ENCODE measurements around the gene ZNF423.

The ZNF423 gene

GRCh38 chr16:49780433-49780832, 75.5 kb downstream of the ZNF423 start:
- no peak for DNase-seq

- DNase-seq, result no peak
These were observed 75.9 kb downstream of the ZNF423 start for GRCh38 chr16:49779979-49780378.

GRCh38 chr16:49778202-49778930, 77.5 kb downstream of the ZNF423 start:
- DNase-seq, result no peak

- DNase-seq, result no peak
These were observed 79.2 kb downstream of the ZNF423 start for GRCh38 chr16:49776734-49777133.

- DNase-seq, result no peak
These were observed 79.8 kb downstream of the ZNF423 start for GRCh38 chr16:49776085-49776595.

GRCh38 chr16:49775581-49775980, 80.3 kb downstream of the ZNF423 start:
- DNase-seq, result no peak

GRCh38 chr16:49775018-49775417, 80.9 kb downstream of the ZNF423 start:
- DNase-seq, result no peak

GRCh38 chr16:49773534-49774475, 82.1 kb downstream of the ZNF423 start:
- no peak for DNase-seq

GRCh38 chr16:49767998-49768397, 87.9 kb downstream of the ZNF423 start:
- DNase-seq, result no peak

GRCh38 chr16:49767414-49767813, 88.5 kb downstream of the ZNF423 start:
- DNase-seq, result no peak

GRCh38 chr16:49766225-49766624, 89.7 kb downstream of the ZNF423 start:
- no peak for DNase-seq

- no peak for DNase-seq
These were observed 92.1 kb downstream of the ZNF423 start for GRCh38 chr16:49763826-49764225.

GRCh38 chr16:49760815-49761214, 95.1 kb downstream of the ZNF423 start:
- no peak for DNase-seq

GRCh38 chr16:49757559-49758069, 98.3 kb downstream of the ZNF423 start:
- no peak for DNase-seq

GRCh38 chr16:49756775-49757558, 98.9 kb downstream of the ZNF423 start:
- DNase-seq, result no peak

GRCh38 chr16:49755716-49756505, 100.0 kb downstream of the ZNF423 start:
- no peak for DNase-seq

GRCh38 chr16:49755313-49755620, 100.6 kb downstream of the ZNF423 start:
- DNase-seq, result no peak

- no peak for DNase-seq
These were observed 101.2 kb downstream of the ZNF423 start for GRCh38 chr16:49754495-49755312.

GRCh38 chr16:49750341-49751000, 105.4 kb downstream of the ZNF423 start:
- no peak for DNase-seq

- DNase-seq, result no peak
These were observed 106.1 kb downstream of the ZNF423 start for GRCh38 chr16:49749816-49750215.

- DNase-seq, result no peak
These were observed 107.6 kb downstream of the ZNF423 start for GRCh38 chr16:49748322-49748721.
